K562 (cell line): Measurements from ENCODE around the gene ERCC6L. TPM values are rescaled to one million over a fixed set of nuclear protein-coding genes. Genes with fewer than 3 reads are reported as not detected.

ENCODE experiments used
- EWSR1 ChIP-seq: fragments of 450-650 bp; IDR thresholded peaks from 2 replicates; pipeline ENCODE4 v1.6.1; 2018; ENCODE audit warnings: borderline replicate concordance, mild to moderate bottlenecking, low read depth, moderate library complexity; ENCODE audit not compliant: partially characterized antibody
- KLF1 ChIP-seq: fragments of 450-650 bp; IDR thresholded peaks from 2 replicates; pipeline ENCODE4 v1.6.1; 2016; ENCODE audit warnings: missing genetic modification characterization, missing compliant biosample characterization
- NRF1 ChIP-seq, 2 experiments: fragments of 450-650 bp; IDR thresholded peaks in 1 of 2; conservative IDR thresholded peaks in 1 of 2; 2 replicates each; pipeline ENCODE4 v1.6.1; 2014; ENCODE audit warnings: mild to moderate bottlenecking in 2 of 2
- SRSF7 ChIP-seq: fragments of 200-400 bp; formaldehyde crosslinking; optimal IDR thresholded peaks from 2 replicates; pipeline ENCODE3; 2017; ENCODE audit warnings: mild to moderate bottlenecking, low read depth, low read length
- ZSCAN32 ChIP-seq: fragments of 450-650 bp; formaldehyde crosslinking; IDR thresholded peaks from 2 replicates; pipeline ENCODE4 v1.4.0; 2020; ENCODE audit warnings: mild to moderate bottlenecking, moderate library complexity
- polyA plus RNA-seq, 8 experiments: library from polyadenylated mRNA; depleted of rRNA in 4 of 8; stranded (reverse) in 5 of 8; unstranded in 3 of 8; fragments of >200 nt; fragmentation: Nextera tagmentation in 2 of 8; fragmentation: Illumina TruSeq in 1 of 8; extraction: Ambion mirVana in 2 of 8; extraction: Trizol in 1 of 8; gene quantifications; 2 replicates each; pipeline versions ENCODE4 v1.2.1 to v1.2.3, GENCODE V29; 2011 to 2014; ENCODE audit warnings: inconsistent platforms in 1 of 8, missing spikeins in 1 of 8
- total RNA-seq, 7 experiments: library from RNA; depleted of rRNA in 6 of 7; stranded (reverse); fragments of >200 nt in 6 of 7; fragmentation: Illumina TruSeq in 2 of 7; extraction: Trizol in 2 of 7; gene quantifications; 2 replicates each; pipeline versions ENCODE4 v1.2.1 to v1.2.3, GENCODE V29; 2011 to 2021; ENCODE audit warnings: low replicate concordance in 1 of 7
- TF ChIP-seq, protein P1 (sequence below): fragments of 450-650 bp; IDR thresholded peaks from 2 replicates; pipeline ENCODE4 v1.6.1; 2016; ENCODE audit warnings: mild to moderate bottlenecking, moderate library complexity
- TF ChIP-seq, protein P2 (sequence below): fragments of 450-650 bp; conservative IDR thresholded peaks from 2 replicates; pipeline ENCODE4 v1.6.1; 2016; ENCODE audit warnings: missing genetic modification characterization, low read depth, mild to moderate bottlenecking, control low read depth, missing compliant biosample characterization

Gene ERCC6L
- total and polyA plus RNA-seq, 9 of the 15 experiments (the other 6 are each of a cell fraction or from before 2014, with no cell fraction given), result 6.4 to 17.4 (median 11.9) TPM

GRCh38 chrX:72169008-72169728, 69.7 kb downstream of the ERCC6L start (continued):
- TF ChIP-seq ZSCAN32 (CRISPR knock-in tag), result no peak
- TF ChIP-seq, protein P1, sequence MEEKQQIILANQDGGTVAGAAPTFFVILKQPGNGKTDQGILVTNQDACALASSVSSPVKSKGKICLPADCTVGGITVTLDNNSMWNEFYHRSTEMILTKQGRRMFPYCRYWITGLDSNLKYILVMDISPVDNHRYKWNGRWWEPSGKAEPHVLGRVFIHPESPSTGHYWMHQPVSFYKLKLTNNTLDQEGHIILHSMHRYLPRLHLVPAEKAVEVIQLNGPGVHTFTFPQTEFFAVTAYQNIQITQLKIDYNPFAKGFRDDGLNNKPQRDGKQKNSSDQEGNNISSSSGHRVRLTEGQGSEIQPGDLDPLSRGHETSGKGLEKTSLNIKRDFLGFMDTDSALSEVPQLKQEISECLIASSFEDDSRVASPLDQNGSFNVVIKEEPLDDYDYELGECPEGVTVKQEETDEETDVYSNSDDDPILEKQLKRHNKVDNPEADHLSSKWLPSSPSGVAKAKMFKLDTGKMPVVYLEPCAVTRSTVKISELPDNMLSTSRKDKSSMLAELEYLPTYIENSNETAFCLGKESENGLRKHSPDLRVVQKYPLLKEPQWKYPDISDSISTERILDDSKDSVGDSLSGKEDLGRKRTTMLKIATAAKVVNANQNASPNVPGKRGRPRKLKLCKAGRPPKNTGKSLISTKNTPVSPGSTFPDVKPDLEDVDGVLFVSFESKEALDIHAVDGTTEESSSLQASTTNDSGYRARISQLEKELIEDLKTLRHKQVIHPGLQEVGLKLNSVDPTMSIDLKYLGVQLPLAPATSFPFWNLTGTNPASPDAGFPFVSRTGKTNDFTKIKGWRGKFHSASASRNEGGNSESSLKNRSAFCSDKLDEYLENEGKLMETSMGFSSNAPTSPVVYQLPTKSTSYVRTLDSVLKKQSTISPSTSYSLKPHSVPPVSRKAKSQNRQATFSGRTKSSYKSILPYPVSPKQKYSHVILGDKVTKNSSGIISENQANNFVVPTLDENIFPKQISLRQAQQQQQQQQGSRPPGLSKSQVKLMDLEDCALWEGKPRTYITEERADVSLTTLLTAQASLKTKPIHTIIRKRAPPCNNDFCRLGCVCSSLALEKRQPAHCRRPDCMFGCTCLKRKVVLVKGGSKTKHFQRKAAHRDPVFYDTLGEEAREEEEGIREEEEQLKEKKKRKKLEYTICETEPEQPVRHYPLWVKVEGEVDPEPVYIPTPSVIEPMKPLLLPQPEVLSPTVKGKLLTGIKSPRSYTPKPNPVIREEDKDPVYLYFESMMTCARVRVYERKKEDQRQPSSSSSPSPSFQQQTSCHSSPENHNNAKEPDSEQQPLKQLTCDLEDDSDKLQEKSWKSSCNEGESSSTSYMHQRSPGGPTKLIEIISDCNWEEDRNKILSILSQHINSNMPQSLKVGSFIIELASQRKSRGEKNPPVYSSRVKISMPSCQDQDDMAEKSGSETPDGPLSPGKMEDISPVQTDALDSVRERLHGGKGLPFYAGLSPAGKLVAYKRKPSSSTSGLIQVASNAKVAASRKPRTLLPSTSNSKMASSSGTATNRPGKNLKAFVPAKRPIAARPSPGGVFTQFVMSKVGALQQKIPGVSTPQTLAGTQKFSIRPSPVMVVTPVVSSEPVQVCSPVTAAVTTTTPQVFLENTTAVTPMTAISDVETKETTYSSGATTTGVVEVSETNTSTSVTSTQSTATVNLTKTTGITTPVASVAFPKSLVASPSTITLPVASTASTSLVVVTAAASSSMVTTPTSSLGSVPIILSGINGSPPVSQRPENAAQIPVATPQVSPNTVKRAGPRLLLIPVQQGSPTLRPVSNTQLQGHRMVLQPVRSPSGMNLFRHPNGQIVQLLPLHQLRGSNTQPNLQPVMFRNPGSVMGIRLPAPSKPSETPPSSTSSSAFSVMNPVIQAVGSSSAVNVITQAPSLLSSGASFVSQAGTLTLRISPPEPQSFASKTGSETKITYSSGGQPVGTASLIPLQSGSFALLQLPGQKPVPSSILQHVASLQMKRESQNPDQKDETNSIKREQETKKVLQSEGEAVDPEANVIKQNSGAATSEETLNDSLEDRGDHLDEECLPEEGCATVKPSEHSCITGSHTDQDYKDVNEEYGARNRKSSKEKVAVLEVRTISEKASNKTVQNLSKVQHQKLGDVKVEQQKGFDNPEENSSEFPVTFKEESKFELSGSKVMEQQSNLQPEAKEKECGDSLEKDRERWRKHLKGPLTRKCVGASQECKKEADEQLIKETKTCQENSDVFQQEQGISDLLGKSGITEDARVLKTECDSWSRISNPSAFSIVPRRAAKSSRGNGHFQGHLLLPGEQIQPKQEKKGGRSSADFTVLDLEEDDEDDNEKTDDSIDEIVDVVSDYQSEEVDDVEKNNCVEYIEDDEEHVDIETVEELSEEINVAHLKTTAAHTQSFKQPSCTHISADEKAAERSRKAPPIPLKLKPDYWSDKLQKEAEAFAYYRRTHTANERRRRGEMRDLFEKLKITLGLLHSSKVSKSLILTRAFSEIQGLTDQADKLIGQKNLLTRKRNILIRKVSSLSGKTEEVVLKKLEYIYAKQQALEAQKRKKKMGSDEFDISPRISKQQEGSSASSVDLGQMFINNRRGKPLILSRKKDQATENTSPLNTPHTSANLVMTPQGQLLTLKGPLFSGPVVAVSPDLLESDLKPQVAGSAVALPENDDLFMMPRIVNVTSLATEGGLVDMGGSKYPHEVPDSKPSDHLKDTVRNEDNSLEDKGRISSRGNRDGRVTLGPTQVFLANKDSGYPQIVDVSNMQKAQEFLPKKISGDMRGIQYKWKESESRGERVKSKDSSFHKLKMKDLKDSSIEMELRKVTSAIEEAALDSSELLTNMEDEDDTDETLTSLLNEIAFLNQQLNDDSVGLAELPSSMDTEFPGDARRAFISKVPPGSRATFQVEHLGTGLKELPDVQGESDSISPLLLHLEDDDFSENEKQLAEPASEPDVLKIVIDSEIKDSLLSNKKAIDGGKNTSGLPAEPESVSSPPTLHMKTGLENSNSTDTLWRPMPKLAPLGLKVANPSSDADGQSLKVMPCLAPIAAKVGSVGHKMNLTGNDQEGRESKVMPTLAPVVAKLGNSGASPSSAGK, result peak; percentile 80
- no peak for TF ChIP-seq KLF1 (tag)
- TF ChIP-seq, protein P2, sequence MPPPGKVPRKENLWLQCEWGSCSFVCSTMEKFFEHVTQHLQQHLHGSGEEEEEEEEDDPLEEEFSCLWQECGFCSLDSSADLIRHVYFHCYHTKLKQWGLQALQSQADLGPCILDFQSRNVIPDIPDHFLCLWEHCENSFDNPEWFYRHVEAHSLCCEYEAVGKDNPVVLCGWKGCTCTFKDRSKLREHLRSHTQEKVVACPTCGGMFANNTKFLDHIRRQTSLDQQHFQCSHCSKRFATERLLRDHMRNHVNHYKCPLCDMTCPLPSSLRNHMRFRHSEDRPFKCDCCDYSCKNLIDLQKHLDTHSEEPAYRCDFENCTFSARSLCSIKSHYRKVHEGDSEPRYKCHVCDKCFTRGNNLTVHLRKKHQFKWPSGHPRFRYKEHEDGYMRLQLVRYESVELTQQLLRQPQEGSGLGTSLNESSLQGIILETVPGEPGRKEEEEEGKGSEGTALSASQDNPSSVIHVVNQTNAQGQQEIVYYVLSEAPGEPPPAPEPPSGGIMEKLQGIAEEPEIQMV (tag), result no peak
- TF ChIP-seq EWSR1, result no peak
- TF ChIP-seq SRSF7, result no peak
- peak; percentile 16 to 39; a peak in 2 of 4 replicates for TF ChIP-seq NRF1 (conservative IDR thresholded peaks at IDR 0.05 in 1 of 2, IDR thresholded peaks at IDR 0.05 in 1 of 2)
- TF ChIP-seq, all 486 proteins: peak for 4
